22Rv1 (cell line): ENCODE data around the gene CEP126.

ENCODE experiments used
- CTCF ChIP-seq: fragments of 450-650 bp; IDR thresholded peaks from 2 replicates; pipeline ENCODE4 v1.5.1; 2017; ENCODE audit warnings: mild to moderate bottlenecking
- ZFX ChIP-seq: fragments of 450-650 bp; IDR thresholded peaks from 2 replicates; pipeline ENCODE4 v1.6.1; 2017; ENCODE audit warnings: antibody characterized with exemption, borderline replicate concordance

- TF ChIP-seq CTCF (no peak), ZFX (no peak)
These were observed 1.2 kb upstream of the CEP126 start for GRCh38 chr11:101913656-101914055.
